Lower leg skin (tissue), 3 donors: ENCODE results near the gene GTF2F2.

Source experiments
- CTCF ChIP-seq, 3 donors: fragments of 450-650 bp; IDR thresholded peaks; one replicate each; pipeline ENCODE4 v1.5.1; 2016; ENCODE audit warnings: antibody characterized with exemption in 3 of 3, mild to moderate bottlenecking in 3 of 3, moderate library complexity in 2 of 3
- POLR2A ChIP-seq, 2 donors: fragments of 450-650 bp; IDR thresholded peaks; one replicate each; pipeline ENCODE4 v1.6.1; 2016 to 2017; ENCODE audit warnings: antibody characterized with exemption in 2 of 2, mild to moderate bottlenecking in 1 of 2, moderate library complexity in 1 of 2

- no peak for TF ChIP-seq CTCF (IDR thresholded peaks at IDR 0.05)
- no peak for TF ChIP-seq POLR2A (IDR thresholded peaks at IDR 0.05)
These were observed 12.2 kb downstream of the GTF2F2 start for GRCh38 chr13:45132369-45133064.
